GM12801 (cell line): ENCODE measurements around the gene ELAVL3.

Experiments
- TF ChIP-seq, protein P1 (sequence below): IDR thresholded peaks from one replicate; pipeline ENCODE4 v1.5.1; 2011; ENCODE audit warnings: control low read depth; ENCODE audit not compliant: insufficient read length; ENCODE audit errors: extremely low read depth

Gene ELAVL3

GRCh38 chr19:11483366-11484111 lies 2.7 kb upstream of the ELAVL3 start:
- TF ChIP-seq, protein P1, sequence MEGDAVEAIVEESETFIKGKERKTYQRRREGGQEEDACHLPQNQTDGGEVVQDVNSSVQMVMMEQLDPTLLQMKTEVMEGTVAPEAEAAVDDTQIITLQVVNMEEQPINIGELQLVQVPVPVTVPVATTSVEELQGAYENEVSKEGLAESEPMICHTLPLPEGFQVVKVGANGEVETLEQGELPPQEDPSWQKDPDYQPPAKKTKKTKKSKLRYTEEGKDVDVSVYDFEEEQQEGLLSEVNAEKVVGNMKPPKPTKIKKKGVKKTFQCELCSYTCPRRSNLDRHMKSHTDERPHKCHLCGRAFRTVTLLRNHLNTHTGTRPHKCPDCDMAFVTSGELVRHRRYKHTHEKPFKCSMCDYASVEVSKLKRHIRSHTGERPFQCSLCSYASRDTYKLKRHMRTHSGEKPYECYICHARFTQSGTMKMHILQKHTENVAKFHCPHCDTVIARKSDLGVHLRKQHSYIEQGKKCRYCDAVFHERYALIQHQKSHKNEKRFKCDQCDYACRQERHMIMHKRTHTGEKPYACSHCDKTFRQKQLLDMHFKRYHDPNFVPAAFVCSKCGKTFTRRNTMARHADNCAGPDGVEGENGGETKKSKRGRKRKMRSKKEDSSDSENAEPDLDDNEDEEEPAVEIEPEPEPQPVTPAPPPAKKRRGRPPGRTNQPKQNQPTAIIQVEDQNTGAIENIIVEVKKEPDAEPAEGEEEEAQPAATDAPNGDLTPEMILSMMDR: no peak

GRCh38 chr19:11482384-11483050 lies 1.7 kb upstream of the ELAVL3 start:
- TF ChIP-seq, protein P1: no peak

- TF ChIP-seq, protein P1: no peak
Measured at GRCh38 chr19:11481534-11482383, 913 bp upstream of the ELAVL3 start.

- TF ChIP-seq, protein P1: no peak
Measured at GRCh38 chr19:11479898-11480714, 740 bp downstream of the ELAVL3 start.

DNA sequence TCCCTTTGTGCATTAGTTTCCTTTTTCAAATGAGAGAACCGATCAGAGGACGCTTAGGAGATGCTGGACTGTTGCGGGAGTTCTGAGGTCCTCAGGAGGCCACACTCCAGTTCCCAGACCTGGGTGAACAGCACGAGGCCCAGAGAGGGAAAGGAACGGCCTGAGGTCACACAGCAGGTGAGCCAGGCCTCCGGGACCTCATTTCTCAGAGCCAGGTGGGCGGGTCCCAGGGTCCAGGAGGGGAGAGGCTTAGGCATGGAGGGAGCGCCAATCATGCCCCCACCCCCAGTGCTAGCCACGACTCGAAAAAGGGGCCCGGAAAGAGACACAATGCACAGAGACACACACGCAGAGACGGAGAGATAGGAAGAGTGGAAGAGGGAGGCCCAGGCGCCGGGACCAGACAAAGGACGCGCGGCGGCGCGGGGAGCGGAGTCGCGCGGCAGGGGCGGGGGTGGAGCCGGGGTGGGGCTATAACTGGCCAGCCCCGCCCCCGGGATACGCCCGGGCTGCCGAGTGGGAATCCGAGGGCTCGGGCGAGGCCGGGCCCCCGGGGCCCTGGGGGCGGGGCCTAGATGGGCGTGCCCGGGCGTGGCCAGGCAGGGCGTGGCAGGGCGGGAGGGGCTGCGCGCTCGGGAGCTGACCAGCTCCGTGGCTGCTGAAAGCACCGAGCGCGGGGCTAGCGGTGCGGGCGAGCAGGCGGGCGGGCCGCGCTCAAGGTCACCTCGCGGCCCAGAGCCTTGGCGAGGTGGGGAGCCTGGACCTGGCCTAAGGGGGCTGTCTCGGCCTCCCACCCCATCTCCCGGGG lies 1.6 kb downstream of the ELAVL3 start:
- TF ChIP-seq, protein P1: no peak

- TF ChIP-seq, protein P1: no peak
Measured at GRCh38 chr19:11478167-11479089, 2.4 kb downstream of the ELAVL3 start.
